Prostate gland (tissue), 2 donors: ENCODE data around the gene SEZ6L2. TPM values are rescaled to one million over a fixed set of nuclear protein-coding genes. Genes with fewer than 3 reads are reported as not detected.

Source experiments
- DNase-seq: peaks from one replicate; pipeline ENCODE4 v3.0.0-alpha.2; 2019; ENCODE audit warnings: low spot score
- H3K27ac ChIP-seq, 2 donors: fragments of 200-600 bp; sonication (generic); 2 replicates each; pipeline ENCODE4 v1.5.1; 2017 to 2019
- H3K27me3 ChIP-seq: fragments of 200-600 bp; sonication (generic); replicated peaks from 2 replicates; pipeline ENCODE4 v1.5.1; 2019; ENCODE audit not compliant: insufficient read depth
- H3K36me3 ChIP-seq, 2 donors: fragments of 200-600 bp; sonication (generic); 1 replicate in 1 of 2; 2 replicates in 1 of 2; pipeline versions ENCODE4 v1.5.1 to v1.8.1; 2017 to 2019
- H3K4me1 ChIP-seq: fragments of 200-600 bp; sonication (generic); replicated peaks from 2 replicates; pipeline ENCODE4 v1.5.1; 2019
- H3K4me3 ChIP-seq, 2 donors: fragments of 200-600 bp; sonication (generic); 2 replicates each; pipeline ENCODE4 v1.5.1; 2017 to 2019
- H3K9me3 ChIP-seq: fragments of 200-600 bp; sonication (generic); 2 replicates; pipeline ENCODE4 v1.5.1; 2017
- CTCF ChIP-seq, 4 experiments: fragments of 200-600 bp in 2 of 4; fragments of 450-650 bp in 2 of 4; sonication (generic) in 2 of 4; IDR thresholded peaks; 1 replicate in 3 of 4; 2 replicates in 1 of 4; pipeline ENCODE4 v1.5.1; 2016 to 2019; ENCODE audit warnings: antibody characterized with exemption in 4 of 4, mild to moderate bottlenecking in 2 of 4, moderate library complexity in 2 of 4
- POLR2A ChIP-seq: fragments of 450-650 bp; IDR thresholded peaks from one replicate; pipeline ENCODE4 v1.6.1; 2016; ENCODE audit warnings: antibody characterized with exemption, mild to moderate bottlenecking
- POLR2AphosphoS5 ChIP-seq: sonication (generic); formaldehyde crosslinking; IDR thresholded peaks from one replicate; pipeline ENCODE4 v1.6.1; 2017; ENCODE audit warnings: antibody characterized with exemption
- WGBS: methylation state at CpG from one replicate; pipeline ENCODE4 v1.1.5; 2018; 5-methylcytosine and 5-hydroxymethylcytosine counted together
- intact Hi-C: fragments of 100-400 bp; cut with DNase I; formaldehyde crosslinking; loops from one replicate; pipeline ENCODE4 v1.14.2; 2022
- total RNA-seq, 2 donors: library from RNA; depleted of rRNA; stranded (reverse); fragments of >200 nt; gene quantifications; one replicate each; pipeline ENCODE4 v1.1.0, GENCODE V29; 2016

Gene SEZ6L2
- total RNA-seq, 2 donors from 2014 or later, result 60.7 to 62.9 TPM

DNA sequence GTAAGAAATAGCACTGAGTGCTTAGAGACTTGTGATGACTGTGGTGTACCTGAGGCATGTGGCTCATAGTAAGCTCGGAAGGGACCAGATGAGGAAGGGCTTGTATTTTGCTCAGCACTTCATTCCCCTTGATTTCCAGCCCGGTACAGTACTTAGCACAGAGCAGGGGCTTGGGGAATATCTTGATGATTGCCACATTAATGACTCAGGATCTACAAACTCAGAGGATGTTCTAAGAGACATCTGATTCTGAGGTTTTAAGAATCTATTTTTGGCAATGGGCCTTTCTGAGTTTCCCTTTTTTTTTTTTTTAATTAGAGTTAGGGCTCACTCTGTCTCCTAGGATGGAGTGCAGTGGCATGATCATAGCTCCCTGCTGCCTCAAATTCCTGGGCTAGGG lies 10.0 kb upstream of the SEZ6L2 start:
- Histone ChIP-seq H3K36me3 (no peaks in the 10 kb centered on the region), H3K27ac (no peak overlapping the region), H3K27me3 (no peaks in the 10 kb centered on the region), H3K9me3 (no peaks in the 10 kb centered on the region), H3K4me3 (no peak overlapping the region), H3K4me1 (no peaks in the 10 kb centered on the region)
- intact Hi-C loops, result no loop called here
- no peak for TF ChIP-seq POLR2A
- no peak for TF ChIP-seq CTCF (IDR thresholded peaks at IDR 0.05)
- no peak for TF ChIP-seq POLR2AphosphoS5
- WGBS, result 58% methylated on average over 2 of the region's 2 CpGs
- no peak for DNase-seq

- no peaks in the 10 kb centered on the region for H3K27me3 ChIP-seq
- H3K4me1 ChIP-seq, result no peaks in the 10 kb centered on the region
- no peak for TF ChIP-seq CTCF (IDR thresholded peaks at IDR 0.05)
- TF ChIP-seq POLR2AphosphoS5, result no peak
- no peak for TF ChIP-seq POLR2A
- DNase-seq, result no peak
- no peaks in the 10 kb centered on the region for H3K36me3 ChIP-seq
- no peaks in the 10 kb centered on the region for H3K9me3 ChIP-seq
- WGBS, result 96% methylated on average over 2 of the region's 2 CpGs
- intact Hi-C loops, result no loop called here
- H3K4me3 ChIP-seq, result no peak overlapping the region
- no peak overlapping the region for H3K27ac ChIP-seq
Observed at GRCh38 chr16:29908719-29909220, 9.4 kb upstream of the SEZ6L2 start.

- H3K27ac ChIP-seq, result no peak overlapping the region
- H3K36me3 ChIP-seq, result no peaks in the 10 kb centered on the region
- no peak overlapping the region for H3K4me3 ChIP-seq
- no peaks in the 10 kb centered on the region for H3K4me1 ChIP-seq
- H3K9me3 ChIP-seq, result no peaks in the 10 kb centered on the region
- no peaks in the 10 kb centered on the region for H3K27me3 ChIP-seq
- TF ChIP-seq POLR2AphosphoS5 (no peak), POLR2A (no peak), CTCF (IDR thresholded peaks at IDR 0.05) (no peak)
- WGBS, result 61% methylated on average over 2 of the region's 2 CpGs
- intact Hi-C loops, result no loop called here
- no peak for DNase-seq
Observed at GRCh38 chr16:29907973-29908372, 8.6 kb upstream of the SEZ6L2 start.

DNA sequence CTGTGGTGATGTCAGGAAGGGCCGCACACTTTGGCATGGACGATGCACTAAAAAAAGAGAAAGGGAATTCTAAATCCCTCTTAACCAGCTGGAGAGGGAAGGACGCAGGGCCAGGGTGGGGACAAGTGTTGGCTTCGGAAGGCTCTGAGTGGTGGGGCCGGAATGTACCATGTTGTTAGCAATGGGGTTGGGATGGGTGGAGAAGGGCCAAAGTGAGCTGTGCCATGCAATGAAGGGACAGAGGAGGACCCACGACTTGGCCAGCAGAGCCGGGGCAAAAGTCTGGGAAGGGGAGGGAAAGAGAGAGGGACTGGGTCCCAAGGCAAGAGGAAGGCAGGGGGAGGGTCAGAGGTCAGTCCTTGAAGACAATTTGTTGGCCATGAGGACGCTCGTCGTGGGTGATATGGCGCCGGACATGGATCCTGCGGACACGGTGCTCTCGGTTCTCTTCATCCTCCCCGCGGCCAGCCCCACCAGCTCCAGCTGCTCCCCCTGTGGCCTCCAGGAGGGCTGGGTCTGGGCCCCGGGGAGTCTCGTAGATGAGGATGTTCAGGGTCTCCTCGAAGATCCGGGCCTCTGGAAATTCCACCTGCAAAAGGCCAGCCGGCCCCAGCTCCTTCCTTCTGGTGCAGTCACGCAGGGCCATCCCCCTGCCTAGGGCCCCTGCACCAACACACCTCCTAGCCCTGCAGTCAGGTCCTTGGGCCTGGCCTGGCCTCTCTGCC lies 7.3 kb upstream of the SEZ6L2 start:
- Histone ChIP-seq H3K36me3 (no peaks in the 10 kb centered on the region), H3K27ac (no peak overlapping the region), H3K4me3 (no peak overlapping the region), H3K9me3 (no peaks in the 10 kb centered on the region), H3K27me3 (no peaks in the 10 kb centered on the region), H3K4me1 (no peaks in the 10 kb centered on the region)
- TF ChIP-seq POLR2A, result no peak
- TF ChIP-seq POLR2AphosphoS5, result no peak
- TF ChIP-seq CTCF (IDR thresholded peaks at IDR 0.05), result no peak
- whole genome bisulfite sequencing, result 85% methylated on average over 23 of the region's 23 CpGs
- DNase-seq, result no peak
- intact Hi-C loops, result no loop called here

DNA sequence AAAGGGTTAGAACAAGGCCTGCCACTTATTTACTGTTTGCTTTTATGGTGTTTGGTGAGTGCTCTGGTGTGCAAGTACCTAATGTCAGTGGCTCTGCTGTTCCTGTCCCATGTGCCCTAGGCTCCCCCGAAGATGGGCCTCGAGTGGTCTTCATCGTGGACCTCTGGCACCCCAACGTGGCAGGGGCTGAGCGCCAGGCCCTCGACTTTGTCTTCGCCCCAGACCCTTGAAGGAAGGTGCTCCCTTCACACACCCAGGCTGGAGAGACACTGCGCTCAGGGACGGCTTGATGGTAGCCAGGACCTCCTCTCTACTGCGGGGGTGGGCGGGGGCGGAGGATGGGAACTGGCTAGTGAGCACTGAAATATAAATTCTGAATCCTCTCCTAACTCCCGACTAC lies 6.3 kb upstream of the SEZ6L2 start:
- TF ChIP-seq POLR2A (no peak), POLR2AphosphoS5 (no peak), CTCF (IDR thresholded peaks at IDR 0.05) (no peak)
- Histone ChIP-seq H3K4me1 (no peaks in the 10 kb centered on the region), H3K9me3 (no peaks in the 10 kb centered on the region), H3K27me3 (no peaks in the 10 kb centered on the region), H3K27ac (no peak overlapping the region), H3K4me3 (no peak overlapping the region), H3K36me3 (no peaks in the 10 kb centered on the region)
- 78% methylated on average over 13 of the region's 13 CpGs for WGBS
- intact Hi-C loops, result no loop called here
- DNase-seq, result no peak
